Measurements from ENCODE around the gene GALNT9.

- TF ChIP-seq CTCF (IDR thresholded peaks at IDR 0.05) (no peak), EZH2 (IDR thresholded peaks at IDR 0.05) (no peak)
These were observed 168.8 kb downstream of the GALNT9 start for GRCh38 chr12:132160601-132161035.
